Upper lobe of left lung (tissue), 4 donors: ENCODE results near the gene CD80.

Experiments used
- CTCF ChIP-seq, 6 experiments: fragments of 450-650 bp in 4 of 6; fragments of 200-600 bp in 2 of 6; sonication (generic) in 2 of 6; IDR thresholded peaks; one replicate each; pipeline ENCODE4 v1.5.1; 2016 to 2019; ENCODE audit warnings: antibody characterized with exemption in 6 of 6
- EP300 ChIP-seq, 4 donors: sonication (generic); formaldehyde crosslinking; IDR thresholded peaks; one replicate each; pipeline ENCODE4 v1.5.1; 2017; ENCODE audit warnings: antibody characterized with exemption in 4 of 4, control low read depth in 2 of 4
- POLR2A ChIP-seq, 4 donors: fragments of 450-650 bp; IDR thresholded peaks; one replicate each; pipeline ENCODE4 v1.5.1; 2016 to 2017; ENCODE audit warnings: antibody characterized with exemption in 4 of 4, mild to moderate bottlenecking in 2 of 4
- POLR2AphosphoS5 ChIP-seq, 2 donors: sonication (generic); formaldehyde crosslinking; IDR thresholded peaks; one replicate each; pipeline ENCODE4 v1.5.1; 2017; ENCODE audit warnings: antibody characterized with exemption in 2 of 2

DNA sequence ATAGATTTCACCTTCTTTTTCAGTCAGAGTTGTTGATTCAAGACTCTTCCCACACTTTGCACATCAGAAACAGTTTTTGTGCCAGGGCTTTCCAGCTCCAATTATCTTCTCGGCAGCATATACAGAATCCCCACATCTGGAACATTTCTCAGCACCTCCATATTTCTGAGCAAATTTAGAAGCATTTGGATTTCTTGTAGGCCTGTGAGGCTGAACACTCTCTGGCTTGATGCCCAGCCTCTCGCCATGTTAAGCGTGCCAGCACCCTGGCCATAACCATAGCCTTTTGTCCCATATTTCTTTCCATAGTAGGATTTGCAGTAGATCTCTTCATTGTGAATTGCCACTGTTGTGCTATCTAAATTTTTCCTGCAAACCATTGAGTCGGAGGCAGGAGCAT is 28.3 kb downstream of the CD80 start:
- TF ChIP-seq POLR2AphosphoS5 (IDR thresholded peaks at IDR 0.05) (no peak), CTCF (IDR thresholded peaks at IDR 0.05) (no peak), POLR2A (IDR thresholded peaks at IDR 0.05) (no peak), EP300 (IDR thresholded peaks at IDR 0.05) (no peak)
